HL-60 (cell line): Measurements from ENCODE around the gene SLC7A10.

Source experiments
- GABPA ChIP-seq: IDR thresholded peaks from 2 replicates; pipeline ENCODE4 v1.6.1; 2012; ENCODE audit warnings: low read depth
- POLR2AphosphoS5 ChIP-seq: IDR thresholded peaks from 2 replicates; pipeline ENCODE4 v1.6.1; 2012; ENCODE audit warnings: low read depth
- TF ChIP-seq, protein P1 (sequence below): IDR thresholded peaks from 2 replicates; pipeline ENCODE4 v1.6.1; 2012; ENCODE audit warnings: low read depth; ENCODE audit not compliant: insufficient replicate concordance
- TF ChIP-seq, protein P2 (sequence below): IDR thresholded peaks from one replicate; pipeline ENCODE4 v1.5.1; 2011; ENCODE audit warnings: low read length, control low read depth, inconsistent platforms; ENCODE audit not compliant: insufficient read depth

DNA sequence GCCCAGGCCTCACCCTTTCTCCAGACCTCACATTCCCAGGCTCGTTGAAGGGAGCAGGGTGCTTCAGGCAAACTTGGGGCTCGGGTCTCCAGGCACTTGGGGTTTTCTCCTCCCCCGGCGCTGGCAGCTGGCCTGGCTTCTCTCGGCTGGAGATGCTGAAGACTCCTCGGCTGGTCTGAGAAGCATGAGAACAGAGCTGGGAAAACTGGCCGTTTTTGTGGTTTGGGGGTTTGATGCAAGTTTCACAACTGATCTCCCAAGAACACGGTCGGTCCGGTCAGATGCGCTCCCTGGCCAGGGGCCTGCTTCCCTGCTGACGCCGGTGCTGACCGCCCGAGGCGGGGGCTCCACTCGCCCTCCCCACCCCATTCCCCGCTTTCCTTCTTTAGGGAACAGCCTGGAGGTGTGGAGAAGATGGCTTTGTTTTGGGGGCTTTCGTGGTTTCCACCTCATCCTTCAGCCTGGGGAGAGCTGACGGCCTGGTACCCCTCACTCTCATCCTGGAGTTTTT, 41.4 kb upstream of the SLC7A10 start:
- TF ChIP-seq, protein P1, sequence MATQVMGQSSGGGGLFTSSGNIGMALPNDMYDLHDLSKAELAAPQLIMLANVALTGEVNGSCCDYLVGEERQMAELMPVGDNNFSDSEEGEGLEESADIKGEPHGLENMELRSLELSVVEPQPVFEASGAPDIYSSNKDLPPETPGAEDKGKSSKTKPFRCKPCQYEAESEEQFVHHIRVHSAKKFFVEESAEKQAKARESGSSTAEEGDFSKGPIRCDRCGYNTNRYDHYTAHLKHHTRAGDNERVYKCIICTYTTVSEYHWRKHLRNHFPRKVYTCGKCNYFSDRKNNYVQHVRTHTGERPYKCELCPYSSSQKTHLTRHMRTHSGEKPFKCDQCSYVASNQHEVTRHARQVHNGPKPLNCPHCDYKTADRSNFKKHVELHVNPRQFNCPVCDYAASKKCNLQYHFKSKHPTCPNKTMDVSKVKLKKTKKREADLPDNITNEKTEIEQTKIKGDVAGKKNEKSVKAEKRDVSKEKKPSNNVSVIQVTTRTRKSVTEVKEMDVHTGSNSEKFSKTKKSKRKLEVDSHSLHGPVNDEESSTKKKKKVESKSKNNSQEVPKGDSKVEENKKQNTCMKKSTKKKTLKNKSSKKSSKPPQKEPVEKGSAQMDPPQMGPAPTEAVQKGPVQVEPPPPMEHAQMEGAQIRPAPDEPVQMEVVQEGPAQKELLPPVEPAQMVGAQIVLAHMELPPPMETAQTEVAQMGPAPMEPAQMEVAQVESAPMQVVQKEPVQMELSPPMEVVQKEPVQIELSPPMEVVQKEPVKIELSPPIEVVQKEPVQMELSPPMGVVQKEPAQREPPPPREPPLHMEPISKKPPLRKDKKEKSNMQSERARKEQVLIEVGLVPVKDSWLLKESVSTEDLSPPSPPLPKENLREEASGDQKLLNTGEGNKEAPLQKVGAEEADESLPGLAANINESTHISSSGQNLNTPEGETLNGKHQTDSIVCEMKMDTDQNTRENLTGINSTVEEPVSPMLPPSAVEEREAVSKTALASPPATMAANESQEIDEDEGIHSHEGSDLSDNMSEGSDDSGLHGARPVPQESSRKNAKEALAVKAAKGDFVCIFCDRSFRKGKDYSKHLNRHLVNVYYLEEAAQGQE: no peak
- TF ChIP-seq, protein P2, sequence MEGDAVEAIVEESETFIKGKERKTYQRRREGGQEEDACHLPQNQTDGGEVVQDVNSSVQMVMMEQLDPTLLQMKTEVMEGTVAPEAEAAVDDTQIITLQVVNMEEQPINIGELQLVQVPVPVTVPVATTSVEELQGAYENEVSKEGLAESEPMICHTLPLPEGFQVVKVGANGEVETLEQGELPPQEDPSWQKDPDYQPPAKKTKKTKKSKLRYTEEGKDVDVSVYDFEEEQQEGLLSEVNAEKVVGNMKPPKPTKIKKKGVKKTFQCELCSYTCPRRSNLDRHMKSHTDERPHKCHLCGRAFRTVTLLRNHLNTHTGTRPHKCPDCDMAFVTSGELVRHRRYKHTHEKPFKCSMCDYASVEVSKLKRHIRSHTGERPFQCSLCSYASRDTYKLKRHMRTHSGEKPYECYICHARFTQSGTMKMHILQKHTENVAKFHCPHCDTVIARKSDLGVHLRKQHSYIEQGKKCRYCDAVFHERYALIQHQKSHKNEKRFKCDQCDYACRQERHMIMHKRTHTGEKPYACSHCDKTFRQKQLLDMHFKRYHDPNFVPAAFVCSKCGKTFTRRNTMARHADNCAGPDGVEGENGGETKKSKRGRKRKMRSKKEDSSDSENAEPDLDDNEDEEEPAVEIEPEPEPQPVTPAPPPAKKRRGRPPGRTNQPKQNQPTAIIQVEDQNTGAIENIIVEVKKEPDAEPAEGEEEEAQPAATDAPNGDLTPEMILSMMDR: no peak
- TF ChIP-seq GABPA (no peak), POLR2AphosphoS5 (no peak; the same call in 1 of the 2 replicates)
